HG02798 (cell line): Measurements from ENCODE around the gene ZBED2.
A peak's percentile ranks its signal among the peaks of the same experiment; 100 is the strongest.
"Not testable (repeated sequence)": the region's sequence is repeated elsewhere in the genome, so short reads cannot be mapped to it uniquely, and the experiment has no call there.

Experiments used
- ATAC-seq: cut with Tn5 transposase; IDR thresholded peaks from one replicate; pipeline ENCODE4 v1.9.1; 2021; ENCODE audit warnings: mild to moderate bottlenecking; ENCODE audit not compliant: unreplicated experiment, poor library complexity

Gene ZBED2

GRCh38 chr3:111595232-111595631, at the start of gene ZBED2:
ZBED2 (minus strand) TSS chr3:111595346; CDS start chr3:111594201, 1,145 bp downstream.
- ATAC-seq, result peak; percentile 53

GRCh38 chr3:111639316-111639715, 44.2 kb upstream of the ZBED2 start:
- ATAC-seq, result no peak

- no peak for ATAC-seq
Observed at GRCh38 chr3:111636366-111636885, 41.3 kb upstream of the ZBED2 start.

- ATAC-seq, result no peak
Observed at GRCh38 chr3:111635403-111635802, 40.3 kb upstream of the ZBED2 start.

GRCh38 chr3:111630638-111631037, 35.5 kb upstream of the ZBED2 start:
- ATAC-seq, result not testable (repeated sequence)

- not testable (repeated sequence) for ATAC-seq
Observed at GRCh38 chr3:111629018-111629417, 33.9 kb upstream of the ZBED2 start.

GRCh38 chr3:111627092-111627491, 31.9 kb upstream of the ZBED2 start:
- no peak for ATAC-seq

- ATAC-seq, result no peak
Observed at GRCh38 chr3:111621535-111621934, 26.4 kb upstream of the ZBED2 start.

- ATAC-seq, result no peak
Observed at GRCh38 chr3:111619833-111620232, 24.7 kb upstream of the ZBED2 start.

GRCh38 chr3:111618945-111619344, 23.8 kb upstream of the ZBED2 start:
- no peak for ATAC-seq

GRCh38 chr3:111617912-111618601, 22.9 kb upstream of the ZBED2 start:
- ATAC-seq, result no peak

- ATAC-seq, result no peak
Observed at GRCh38 chr3:111617406-111617805, 22.3 kb upstream of the ZBED2 start.

GRCh38 chr3:111616417-111617105, 21.4 kb upstream of the ZBED2 start:
- peak; percentile 91 for ATAC-seq

- no peak for ATAC-seq
Observed at GRCh38 chr3:111615880-111616279, 20.7 kb upstream of the ZBED2 start.

- no peak for ATAC-seq
Observed at GRCh38 chr3:111613294-111613693, 18.1 kb upstream of the ZBED2 start.

GRCh38 chr3:111610612-111611054, 15.5 kb upstream of the ZBED2 start:
- peak; percentile 3 for ATAC-seq

- peak; percentile 88 for ATAC-seq
Observed at GRCh38 chr3:111610189-111610588, 15.0 kb upstream of the ZBED2 start.

- no peak for ATAC-seq
Observed at GRCh38 chr3:111609700-111610099, 14.6 kb upstream of the ZBED2 start.

GRCh38 chr3:111608383-111608782, 13.2 kb upstream of the ZBED2 start:
- ATAC-seq, result peak; percentile 51

- no peak for ATAC-seq
Observed at GRCh38 chr3:111607240-111607920, 12.2 kb upstream of the ZBED2 start.

- ATAC-seq, result no peak
Observed at GRCh38 chr3:111605493-111605892, 10.3 kb upstream of the ZBED2 start.
